HG03280 (cell line): ENCODE results near the gene PNMA1.

Experiments
- ATAC-seq: cut with Tn5 transposase; IDR thresholded peaks from one replicate; pipeline ENCODE4 v1.9.1; 2021; ENCODE audit warnings: mild to moderate bottlenecking, moderate library complexity; ENCODE audit not compliant: unreplicated experiment

PNMA1 gene, protein sequence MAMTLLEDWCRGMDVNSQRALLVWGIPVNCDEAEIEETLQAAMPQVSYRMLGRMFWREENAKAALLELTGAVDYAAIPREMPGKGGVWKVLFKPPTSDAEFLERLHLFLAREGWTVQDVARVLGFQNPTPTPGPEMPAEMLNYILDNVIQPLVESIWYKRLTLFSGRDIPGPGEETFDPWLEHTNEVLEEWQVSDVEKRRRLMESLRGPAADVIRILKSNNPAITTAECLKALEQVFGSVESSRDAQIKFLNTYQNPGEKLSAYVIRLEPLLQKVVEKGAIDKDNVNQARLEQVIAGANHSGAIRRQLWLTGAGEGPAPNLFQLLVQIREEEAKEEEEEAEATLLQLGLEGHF

DNA sequence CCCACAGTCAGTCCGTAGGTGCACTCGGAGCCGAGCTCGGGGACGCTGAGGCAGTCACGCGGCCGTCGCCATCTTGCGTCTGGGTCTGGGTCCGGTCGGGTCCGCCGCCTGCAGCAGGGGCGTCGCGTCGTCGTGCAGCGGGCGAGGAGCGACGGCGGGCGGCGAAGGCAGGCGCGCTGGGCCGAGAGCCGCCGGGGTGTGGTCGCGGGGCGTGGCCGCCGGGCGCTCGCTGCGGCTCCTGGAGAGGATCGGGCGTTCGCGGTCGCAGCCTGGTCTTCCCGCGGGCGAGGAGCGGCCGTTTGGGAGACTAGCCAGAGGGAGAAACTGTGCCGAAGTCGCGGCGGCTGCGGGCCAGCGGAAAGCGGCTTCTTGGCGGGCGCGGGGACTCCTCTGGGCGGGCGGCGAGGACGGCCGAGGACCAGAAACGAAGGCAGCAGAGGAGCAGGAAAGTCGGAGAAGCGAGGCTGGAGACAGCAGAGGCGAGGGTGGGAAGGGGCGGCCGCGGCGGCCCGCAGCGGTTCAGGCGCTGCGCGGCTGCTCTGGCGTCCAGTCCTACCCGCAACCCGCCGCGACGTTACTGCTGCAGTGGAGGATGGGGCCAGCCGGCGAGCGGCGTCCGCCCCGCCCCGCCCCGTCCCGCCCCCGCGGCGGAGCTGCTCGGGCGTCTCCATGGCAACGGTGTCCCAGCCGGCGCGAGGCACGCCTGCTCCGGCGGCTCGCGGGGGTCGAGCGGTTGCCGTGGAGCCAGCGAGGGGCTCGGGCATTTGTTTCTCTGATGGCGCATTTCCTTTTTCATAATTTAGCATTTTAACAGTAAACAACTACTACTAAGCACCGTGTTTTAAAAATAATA lies at the start of gene PNMA1:
Gene PNMA1, minus strand, starts transcription at position 582 of the 853 bp plus-strand sequence. CDS start 745 bp downstream, outside the sequence.
- ATAC-seq: peak; percentile 79

- ATAC-seq: no peak
Measured at GRCh38 chr14:73763396-73763795, 49.2 kb upstream of the PNMA1 start.

DNA sequence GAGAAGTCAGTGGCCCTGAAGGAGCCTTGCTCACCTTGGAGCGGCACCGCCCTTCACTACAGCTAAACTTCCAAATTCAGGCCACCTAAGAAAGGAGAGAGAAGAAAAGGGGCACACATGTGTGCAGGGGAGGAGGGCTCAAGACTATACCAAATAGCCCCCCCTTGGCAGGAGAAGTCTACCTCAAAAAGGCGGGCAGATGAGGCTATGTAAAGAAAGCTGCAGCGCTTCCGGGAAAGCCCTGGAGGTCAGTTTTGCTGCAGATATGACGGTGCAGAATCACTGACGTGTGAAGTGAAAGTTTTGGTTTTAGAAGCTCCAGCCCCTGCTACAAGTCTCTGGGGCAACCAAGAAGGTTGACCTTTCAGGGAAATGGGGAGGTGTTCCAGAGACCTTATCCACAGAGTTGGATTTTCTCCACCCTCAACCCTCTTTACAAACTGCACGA lies 48.2 kb upstream of the PNMA1 start:
- peak; percentile 23 for ATAC-seq

DNA sequence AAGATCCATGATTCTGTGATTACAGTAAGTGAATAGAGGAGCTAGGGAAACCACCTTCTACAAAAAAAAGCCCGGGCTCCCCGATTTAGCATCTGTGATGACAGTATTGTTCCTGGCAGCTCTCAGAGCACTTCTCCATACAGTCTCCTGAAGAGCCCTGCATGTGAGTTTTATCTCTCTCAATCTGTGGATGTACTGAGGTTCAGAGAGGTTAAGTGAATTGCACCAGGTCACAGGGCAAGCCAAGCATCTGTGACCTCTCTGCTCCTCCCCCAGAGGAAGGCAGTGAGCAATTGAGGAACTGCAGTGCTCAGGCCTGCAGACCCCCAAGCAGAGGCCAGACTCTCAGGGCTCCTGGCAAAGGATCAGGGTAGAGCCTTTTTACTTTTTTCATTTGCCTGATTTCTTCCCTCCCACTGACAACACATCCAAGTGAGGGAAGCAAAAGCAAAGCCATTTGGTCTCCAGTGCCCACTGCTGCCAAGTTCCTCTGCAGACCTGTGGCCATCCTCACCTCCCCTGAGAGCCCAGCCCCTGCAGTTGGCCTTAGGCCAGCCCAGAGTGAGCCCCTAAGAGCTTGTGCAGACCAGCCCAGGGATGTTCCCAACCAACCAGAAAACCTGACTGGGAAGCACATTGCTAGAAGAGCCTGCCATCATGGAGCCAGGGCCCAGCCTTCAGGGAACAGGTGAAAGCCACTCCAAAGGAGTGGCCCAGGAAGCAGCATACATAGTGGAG lies 47.6 kb upstream of the PNMA1 start:
- ATAC-seq: no peak

- no peak for ATAC-seq
Measured at GRCh38 chr14:73760598-73761586, 46.7 kb upstream of the PNMA1 start.

DNA sequence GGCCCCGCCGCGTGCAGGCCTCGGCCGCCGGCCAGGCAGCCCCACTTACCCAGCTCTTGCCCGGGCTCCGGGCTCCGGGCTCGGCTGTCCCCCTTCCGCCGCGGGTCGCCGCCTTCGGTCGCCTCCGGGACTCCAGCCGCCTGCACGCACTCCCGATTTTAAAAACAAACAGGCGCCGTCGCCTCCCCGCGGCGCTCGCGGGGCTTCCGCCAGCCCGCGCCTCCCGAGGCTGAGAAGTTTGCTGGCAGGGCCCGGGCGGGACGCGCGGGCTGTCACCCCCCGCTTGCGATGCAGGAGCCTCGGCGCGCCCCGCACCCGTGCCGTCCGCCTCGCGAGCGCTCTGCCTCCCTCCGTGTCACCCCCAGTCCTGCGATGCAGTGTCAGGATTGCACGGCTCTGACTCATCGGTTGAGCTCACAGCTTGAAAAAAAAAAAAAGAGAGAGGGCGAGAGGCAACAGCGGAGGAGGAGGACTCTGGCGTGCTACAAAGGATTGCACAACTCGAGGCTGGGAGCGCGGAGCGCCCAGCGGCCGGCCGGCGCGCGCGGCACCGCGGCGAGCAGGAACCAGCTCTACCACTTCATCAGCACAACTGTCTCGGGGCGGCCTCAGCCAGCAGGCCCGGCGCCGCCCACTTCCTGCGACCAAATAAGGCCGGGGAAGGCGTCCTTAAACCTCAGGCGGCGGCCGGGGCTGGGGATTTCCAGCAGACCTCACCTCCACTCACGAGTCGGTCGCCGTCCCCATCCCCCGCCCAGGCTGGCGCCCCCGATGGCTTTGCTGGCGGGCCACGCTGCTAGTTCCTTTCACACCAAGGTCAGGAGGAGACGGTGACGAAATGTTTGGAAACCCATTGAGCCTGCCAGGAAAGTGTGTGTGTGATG lies 45.8 kb upstream of the PNMA1 start:
- peak; percentile 58 for ATAC-seq

GRCh38 chr14:73759183-73759713 lies 45.1 kb upstream of the PNMA1 start:
- ATAC-seq: peak; percentile 7

- no peak for ATAC-seq
Measured at GRCh38 chr14:73758392-73759182, 44.4 kb upstream of the PNMA1 start.

- ATAC-seq: no peak
Measured at GRCh38 chr14:73757876-73758391, 43.8 kb upstream of the PNMA1 start.

GRCh38 chr14:73757381-73757780 lies 43.2 kb upstream of the PNMA1 start:
- ATAC-seq: no peak

DNA sequence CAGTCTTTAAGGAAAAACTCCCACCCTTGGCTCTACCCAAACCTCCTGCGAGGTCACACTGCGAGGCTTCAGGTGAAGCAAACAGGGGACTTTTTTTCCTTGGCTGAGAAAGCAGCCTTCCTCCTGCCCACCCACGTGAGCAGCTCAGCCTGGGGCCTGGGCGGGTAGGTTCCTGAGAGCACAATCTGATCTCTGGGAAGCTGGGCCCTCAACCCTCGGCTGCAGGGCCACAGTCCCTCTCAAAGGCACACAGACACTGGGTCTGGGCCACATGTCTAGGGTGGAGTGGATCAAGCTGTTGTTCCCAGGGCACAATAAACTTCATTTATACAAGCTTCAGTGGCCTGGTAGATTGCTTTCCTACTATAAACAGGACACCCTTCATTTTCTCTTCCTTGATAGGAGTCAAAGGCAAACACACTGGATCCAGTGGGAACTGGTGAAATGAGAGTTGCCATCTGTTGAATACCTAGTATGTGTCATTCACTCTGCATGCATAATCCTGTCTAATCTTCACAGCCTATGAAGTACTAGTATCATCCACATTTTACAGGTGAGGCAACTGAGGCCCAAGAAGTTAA lies 41.3 kb upstream of the PNMA1 start:
- no peak for ATAC-seq

- no peak for ATAC-seq
Measured at GRCh38 chr14:73754911-73755360, 40.8 kb upstream of the PNMA1 start.

DNA sequence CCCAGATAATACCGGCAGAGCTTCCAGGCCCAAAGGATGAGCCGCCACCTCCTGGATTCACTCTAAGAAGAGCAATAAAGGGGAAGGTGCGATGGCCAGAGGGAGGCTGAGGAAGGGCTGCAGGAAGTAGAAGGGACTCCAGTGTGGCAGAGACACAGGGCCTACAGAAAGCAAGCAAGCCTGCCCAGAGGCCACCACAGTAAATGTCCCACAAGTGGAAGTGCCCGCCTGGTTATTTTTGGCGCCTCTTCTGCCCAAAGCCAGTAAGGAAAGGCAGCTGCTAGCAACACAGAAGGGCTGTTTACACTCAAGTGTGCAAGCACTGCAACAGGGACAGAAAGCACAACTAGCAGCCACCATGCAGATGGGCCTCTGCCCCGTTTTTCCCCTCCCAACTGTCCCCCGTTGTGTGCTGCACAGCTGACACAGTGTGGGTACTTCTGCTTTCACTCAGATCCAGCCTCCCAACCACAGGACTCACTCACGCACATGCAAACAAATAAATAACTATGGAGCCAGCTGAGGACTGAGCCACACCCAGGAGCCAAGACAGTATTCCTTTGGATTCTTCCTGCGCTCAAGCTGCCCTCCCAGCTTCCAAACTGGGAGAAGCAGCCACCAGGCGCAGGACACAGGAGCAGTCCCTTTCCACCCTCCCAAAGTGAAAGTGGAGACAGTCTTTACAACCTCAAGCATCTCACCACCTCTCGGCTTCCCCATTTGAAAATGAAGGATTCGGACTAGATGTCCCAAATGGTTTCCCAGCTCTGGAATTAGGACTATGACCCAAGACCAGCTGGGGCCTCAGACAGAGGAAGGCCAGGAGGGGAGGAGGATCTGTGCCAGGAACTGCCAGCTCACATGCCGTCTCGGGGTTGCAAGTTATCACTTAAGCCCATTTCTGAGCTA lies 40.0 kb upstream of the PNMA1 start:
- ATAC-seq: peak; percentile 45

GRCh38 chr14:73753124-73753886 lies 39.1 kb upstream of the PNMA1 start:
- ATAC-seq: no peak

- ATAC-seq: no peak
Measured at GRCh38 chr14:73752297-73752992, 38.3 kb upstream of the PNMA1 start.
